Immature natural killer cell (primary cell): Measurements from ENCODE around the gene TLR1. TPM values are rescaled to one million over a fixed set of nuclear protein-coding genes. Genes with fewer than 3 reads are reported as not detected.

Experiments used
- DNase-seq, 3 donors: peaks; one replicate each; pipeline ENCODE4 v3.0.0; 2022; ENCODE audit warnings: mixed read lengths in 1 of 3
- H3K27ac Mint-ChIP-seq, 6 donors: one replicate each; pipeline ENCODE4 v1.8.0; 2020; ENCODE audit warnings: mixed read lengths in 6 of 6, mild to moderate bottlenecking in 5 of 6, inconsistent platforms in 4 of 6, moderate library complexity in 3 of 6
- H3K27me3 Mint-ChIP-seq, 3 donors: one replicate each; pipeline ENCODE4 v1.8.0; 2020 to 2021; ENCODE audit warnings: low read depth in 3 of 3, mild to moderate bottlenecking in 3 of 3, mixed read lengths in 3 of 3, moderate library complexity in 3 of 3, inconsistent platforms in 1 of 3
- H3K36me3 Mint-ChIP-seq, 3 donors: one replicate each; pipeline ENCODE4 v1.8.0; 2020; ENCODE audit warnings: mixed read lengths in 3 of 3, inconsistent platforms in 2 of 3, mild to moderate bottlenecking in 2 of 3
- H3K4me1 Mint-ChIP-seq, 2 donors: one replicate each; pipeline ENCODE4 v1.8.0; 2020; ENCODE audit warnings: inconsistent platforms in 2 of 2, mild to moderate bottlenecking in 2 of 2, mixed read lengths in 2 of 2, moderate library complexity in 1 of 2
- H3K4me3 Mint-ChIP-seq, 5 donors: one replicate each; pipeline ENCODE4 v1.8.0; 2020; ENCODE audit warnings: mild to moderate bottlenecking in 5 of 5, mixed read lengths in 5 of 5, inconsistent platforms in 3 of 5, moderate library complexity in 3 of 5
- H3K9me3 Mint-ChIP-seq, 6 donors: one replicate each; pipeline ENCODE4 v1.8.0; 2020; ENCODE audit warnings: mild to moderate bottlenecking in 6 of 6, mixed read lengths in 6 of 6, inconsistent platforms in 4 of 6, moderate library complexity in 3 of 6
- polyA plus RNA-seq, 3 donors: library from polyadenylated mRNA; unstranded; fragments of 300-500 nt; fragmentation: Illumina TruSeq; gene quantifications; one replicate each; pipeline ENCODE4 v1.2.3, GENCODE V29; 2021

TLR1 gene
- polyA plus RNA-seq, 3 donors from 2014 or later = 16.6 to 24.7 (median 20.0) TPM

GRCh38 chr4:38759113-38759789, 45.3 kb downstream of the TLR1 start:
- H3K4me3 Mint-ChIP-seq = no peak overlapping the region
- no peaks in the 10 kb centered on the region for H3K9me3 Mint-ChIP-seq
- peaks cover 10 to 13% of the 10 kb centered on the region in 2 donors for H3K4me1 Mint-ChIP-seq
- H3K27me3 Mint-ChIP-seq = peaks cover 0 to 3% (median 2%) of the 10 kb centered on the region in 3 donors
- DNase-seq = peak; percentile 49 to 61 (median 52)
- H3K27ac Mint-ChIP-seq = no peak overlapping the region
- no peaks in the 10 kb centered on the region for H3K36me3 Mint-ChIP-seq

DNA sequence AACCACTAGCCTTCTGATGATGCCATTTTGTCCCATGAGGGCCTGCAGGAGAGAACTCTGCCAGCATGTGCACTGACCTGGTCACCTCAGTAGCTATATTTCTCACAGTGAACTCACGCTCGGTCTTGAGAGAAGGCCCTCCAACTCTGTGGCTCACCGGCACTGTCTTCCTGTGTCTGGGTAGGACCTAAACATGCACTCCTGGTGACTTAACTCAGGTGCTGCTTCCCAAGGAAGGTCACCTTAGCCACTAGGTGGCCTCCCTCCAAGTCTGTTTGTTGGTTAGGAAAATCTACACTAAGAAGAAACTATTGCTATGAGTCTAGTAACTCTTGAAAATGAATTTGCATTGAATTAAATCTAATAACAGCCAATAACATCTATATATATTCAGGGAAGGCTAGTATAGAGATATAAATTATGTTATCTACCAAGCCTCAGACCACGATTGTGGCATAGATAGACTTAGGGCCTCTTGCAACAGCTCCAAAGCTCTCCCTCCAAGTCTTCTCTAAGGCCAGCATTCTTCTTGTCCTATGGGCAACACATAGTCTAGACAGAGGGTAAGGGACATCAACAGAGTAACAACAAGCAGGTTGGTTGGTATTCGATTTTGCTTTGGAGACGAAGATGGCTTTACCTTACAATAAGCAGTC, 46.5 kb downstream of the TLR1 start:
- no peak overlapping the region for H3K27ac Mint-ChIP-seq
- H3K4me1 Mint-ChIP-seq = peaks cover 10 to 13% of the 10 kb centered on the region in 2 donors
- DNase-seq = no peak
- peaks cover 0 to 3% (median 2%) of the 10 kb centered on the region in 3 donors for H3K27me3 Mint-ChIP-seq
- H3K4me3 Mint-ChIP-seq = no peak overlapping the region
- H3K9me3 Mint-ChIP-seq = no peaks in the 10 kb centered on the region
- H3K36me3 Mint-ChIP-seq = no peaks in the 10 kb centered on the region

DNA sequence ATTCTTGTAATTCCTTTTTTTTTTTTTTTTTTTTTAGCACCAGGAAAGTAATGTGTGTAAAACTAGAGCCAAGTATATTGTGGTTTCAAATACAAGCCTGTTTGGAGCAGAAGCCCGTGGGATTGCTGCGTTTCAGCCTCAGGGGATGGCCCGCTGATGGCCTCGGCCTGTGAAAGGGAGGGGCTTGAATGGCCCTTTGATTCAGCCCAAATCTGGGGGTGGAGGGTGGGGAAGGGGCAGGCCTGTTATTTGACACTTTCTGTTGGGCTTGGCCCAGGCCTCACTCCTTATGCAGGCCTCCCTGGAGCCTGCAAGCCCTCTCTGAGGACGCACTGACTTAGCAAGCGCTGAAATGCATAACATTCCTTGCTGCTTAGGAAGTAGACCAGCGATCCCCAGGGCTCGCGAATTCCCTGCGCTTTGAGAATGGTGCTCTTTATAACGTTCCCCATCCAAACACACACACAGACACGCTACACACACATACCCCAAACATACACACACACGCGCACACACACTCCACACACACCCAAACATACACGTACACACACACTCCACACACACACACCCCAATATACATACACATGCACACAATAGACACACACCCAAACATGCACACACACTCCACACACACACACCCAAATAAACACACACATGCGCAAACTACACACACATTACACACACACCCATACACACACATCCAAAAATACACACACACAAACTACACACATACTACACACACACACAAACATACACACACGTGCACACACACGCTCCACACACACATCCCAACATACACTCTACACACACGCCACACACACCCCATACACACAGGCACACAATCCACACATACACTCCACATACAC, 51.4 kb downstream of the TLR1 start:
- no peak overlapping the region for H3K4me3 Mint-ChIP-seq
- H3K27me3 Mint-ChIP-seq = peaks cover 0 to 2% (median 0%) of the 10 kb centered on the region in 3 donors
- no peak overlapping the region for H3K27ac Mint-ChIP-seq
- no peak for DNase-seq
- peaks cover 0 to 4% (median under 1%) of the 10 kb centered on the region in 6 donors for H3K9me3 Mint-ChIP-seq
- peaks cover 0 to 6% (median 0%) of the 10 kb centered on the region in 3 donors for H3K36me3 Mint-ChIP-seq
- no peaks in the 10 kb centered on the region for H3K4me1 Mint-ChIP-seq

- Mint-ChIP-seq H3K36me3 (peaks cover 0 to 8% (median 0%) of the 10 kb centered on the region in 3 donors), H3K9me3 (peaks cover 0 to 5% (median 1%) of the 10 kb centered on the region in 6 donors), H3K27ac (peak overlapping the region in 4 of 6 donors; percentile 45 to 50 (median 48)), H3K27me3 (peaks cover 0 to 2% (median 0%) of the 10 kb centered on the region in 3 donors), H3K4me3 (peak overlapping the region in 2 of 5 donors; percentile 8 to 22), H3K4me1 (no peaks in the 10 kb centered on the region)
- peak; percentile 10 to 18 (median 13) for DNase-seq
These were observed 52.1 kb downstream of the TLR1 start for GRCh38 chr4:38752372-38752940.

DNA sequence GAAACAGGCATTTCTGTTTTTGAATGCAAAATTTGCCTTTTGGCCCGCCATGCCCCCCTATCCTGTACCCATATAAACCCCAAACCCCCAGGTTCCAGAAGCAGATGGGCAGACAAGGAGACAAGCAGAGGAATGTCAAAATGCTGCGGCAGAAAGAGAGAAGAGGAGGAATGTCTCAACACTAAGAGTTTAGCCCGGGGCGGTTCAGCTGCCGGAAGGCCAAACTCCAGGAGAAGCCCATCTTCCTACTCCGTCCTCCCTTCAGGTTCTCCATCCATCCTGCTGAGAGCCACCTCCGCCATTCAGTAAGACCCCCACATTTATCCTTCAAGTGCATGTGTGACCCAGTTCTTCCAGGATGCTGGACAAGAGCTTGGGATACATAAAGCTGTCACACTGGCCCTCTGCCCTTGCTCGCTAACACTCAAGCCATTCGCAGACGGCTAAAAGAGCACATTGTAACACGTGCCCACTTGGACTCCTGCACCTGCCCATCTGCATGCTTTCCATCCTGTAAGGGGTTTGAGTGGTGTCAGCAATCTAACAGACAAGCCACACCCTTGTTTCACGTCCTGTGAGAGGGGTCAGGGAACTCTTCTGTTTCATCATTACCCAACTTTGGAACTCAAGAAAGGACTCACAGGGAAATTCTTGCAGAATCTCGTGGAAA, 53.1 kb downstream of the TLR1 start:
- Mint-ChIP-seq H3K4me1 (no peaks in the 10 kb centered on the region), H3K27me3 (peaks cover 0 to 2% (median 0%) of the 10 kb centered on the region in 3 donors), H3K9me3 (peaks cover 0 to 9% (median 4%) of the 10 kb centered on the region in 6 donors), H3K36me3 (peaks cover 0 to 8% (median 0%) of the 10 kb centered on the region in 3 donors), H3K27ac (no peak overlapping the region), H3K4me3 (no peak overlapping the region)
- no peak for DNase-seq

DNA sequence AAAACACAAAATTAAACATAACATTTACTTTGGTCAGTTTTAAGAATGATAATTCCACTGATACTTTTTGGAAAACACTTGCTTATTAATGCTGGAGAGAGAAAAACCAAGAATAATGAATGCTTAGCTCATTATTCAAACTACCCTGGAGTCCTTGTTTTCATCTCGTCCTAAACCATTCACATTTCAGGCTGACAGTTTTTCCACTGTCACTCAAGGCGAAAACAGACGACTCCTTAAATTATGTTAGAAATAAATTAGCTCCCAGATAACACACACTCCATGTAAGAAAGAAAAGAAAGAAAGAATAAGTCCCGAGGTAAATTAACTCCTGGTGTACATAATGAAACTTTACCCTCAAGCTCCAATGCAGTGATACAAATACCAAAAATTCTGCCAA, 55.3 kb downstream of the TLR1 start:
- DNase-seq = no peak
- Mint-ChIP-seq H3K4me1 (no peaks in the 10 kb centered on the region), H3K27ac (no peak overlapping the region), H3K9me3 (peaks cover 0 to 9% (median 4%) of the 10 kb centered on the region in 6 donors), H3K27me3 (peaks cover 0 to 4% (median 0%) of the 10 kb centered on the region in 3 donors), H3K4me3 (no peak overlapping the region), H3K36me3 (peaks cover 0 to 8% (median 0%) of the 10 kb centered on the region in 3 donors)

DNA sequence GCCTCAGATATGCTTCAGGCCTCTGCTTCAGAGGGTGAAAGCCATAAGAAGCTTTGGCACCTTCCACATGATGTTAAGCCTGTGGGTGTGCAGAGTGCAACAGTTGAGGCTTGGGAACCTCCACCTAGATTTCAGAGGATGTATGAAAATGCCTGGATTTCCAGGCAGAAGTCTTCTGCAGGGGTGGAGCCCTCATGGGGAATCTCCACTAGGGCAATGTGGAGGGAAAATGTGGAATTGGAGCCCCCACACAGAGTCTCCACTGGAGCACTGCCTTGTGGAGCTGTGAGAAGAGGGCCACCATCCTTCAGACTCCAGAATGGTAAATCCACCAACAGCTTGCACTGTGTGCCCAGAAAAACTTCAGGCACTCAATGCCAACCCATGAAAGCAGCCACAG, 57.0 kb downstream of the TLR1 start:
- DNase-seq = no peak
- Mint-ChIP-seq H3K4me1 (no peaks in the 10 kb centered on the region), H3K4me3 (no peak overlapping the region), H3K36me3 (peaks cover 0 to 15% (median 0%) of the 10 kb centered on the region in 3 donors), H3K27ac (no peak overlapping the region), H3K27me3 (peaks cover 0 to 4% (median 4%) of the 10 kb centered on the region in 3 donors), H3K9me3 (peaks cover 0 to 9% (median 4%) of the 10 kb centered on the region in 6 donors)

Other genes starting within 250 kb of the TLR1 start
- 10 to 100 TPM; 41.3 to 78.0 (median 63.8) TPM for gene KLF3, start 140.6 kb downstream of the TLR1 start, polyA plus RNA-seq
- 1 to 10 TPM in 1 of 3 donors, under 1 TPM in 2; 0.55 to 4.5 (median 0.72) TPM for gene TLR10, start 21.8 kb downstream of the TLR1 start, polyA plus RNA-seq
- gene TLR6, start 52.0 kb upstream of the TLR1 start, polyA plus RNA-seq = 1 to 10 TPM; 1.9 to 4.8 (median 3.9) TPM
- gene FAM114A1, start 63.0 kb upstream of the TLR1 start, polyA plus RNA-seq = not detected
- 10 to 100 TPM; 16.3 to 31.9 (median 26.4) TPM for gene TMEM156, start 227.6 kb upstream of the TLR1 start, polyA plus RNA-seq